SKM-1 (cell line): ENCODE results near the gene SIK2.
"Not testable (repeated sequence)": the region's sequence is repeated elsewhere in the genome, so short reads cannot be mapped to it uniquely, and the experiment has no call there.

Source experiments
- DNase-seq: peaks from one replicate; lab custom pipeline; 2025; ENCODE audit not compliant: unreplicated experiment; lab: John Stamatoyannopoulos, UW

The SIK2 gene

GRCh38 chr11:111696556-111696955 is 94.3 kb downstream of the SIK2 start:
- no peak for DNase-seq

GRCh38 chr11:111697933-111698371 is 95.7 kb downstream of the SIK2 start:
- DNase-seq: no peak

GRCh38 chr11:111698852-111699559 is 96.8 kb downstream of the SIK2 start:
- no peak for DNase-seq

- DNase-seq: no peak
These were observed 97.4 kb downstream of the SIK2 start for GRCh38 chr11:111699579-111700156.

GRCh38 chr11:111700162-111700561 is 97.9 kb downstream of the SIK2 start:
- DNase-seq: no peak

GRCh38 chr11:111702623-111703022 is 100.4 kb downstream of the SIK2 start:
- DNase-seq: no peak

- no peak for DNase-seq
These were observed 101.3 kb downstream of the SIK2 start for GRCh38 chr11:111703576-111703975.

- DNase-seq: no peak
These were observed 104.9 kb downstream of the SIK2 start for GRCh38 chr11:111707039-111707690.

GRCh38 chr11:111707691-111708067 is 105.4 kb downstream of the SIK2 start:
- DNase-seq: no peak

- DNase-seq: no peak
These were observed 112.3 kb downstream of the SIK2 start for GRCh38 chr11:111714522-111714921.

- DNase-seq: no peak
These were observed 113.0 kb downstream of the SIK2 start for GRCh38 chr11:111715142-111715816.

- DNase-seq: not testable (repeated sequence)
These were observed 115.4 kb downstream of the SIK2 start for GRCh38 chr11:111717660-111718059.

- DNase-seq: no peak
These were observed 116.2 kb downstream of the SIK2 start for GRCh38 chr11:111718436-111718835.

GRCh38 chr11:111718859-111719258 is 116.6 kb downstream of the SIK2 start:
- no peak for DNase-seq

GRCh38 chr11:111719379-111719778 is 117.1 kb downstream of the SIK2 start:
- no peak for DNase-seq

- DNase-seq: no peak
These were observed 118.7 kb downstream of the SIK2 start for GRCh38 chr11:111720801-111721494.

- no peak for DNase-seq
These were observed 120.3 kb downstream of the SIK2 start for GRCh38 chr11:111722501-111722900.

- DNase-seq: no peak
These were observed 121.3 kb downstream of the SIK2 start for GRCh38 chr11:111723595-111723994.

GRCh38 chr11:111724615-111725129 is 122.4 kb downstream of the SIK2 start:
- no peak for DNase-seq

GRCh38 chr11:111725621-111726020 is 123.4 kb downstream of the SIK2 start:
- DNase-seq: no peak

- DNase-seq: no peak
These were observed 124.1 kb downstream of the SIK2 start for GRCh38 chr11:111726301-111726713.
